Measurements from ENCODE around the gene CDH15.

CDH15 gene

GRCh38 chr16:89194340-89195311 lies 23.1 kb downstream of the CDH15 start:
- H3K9me2 ChIP-seq (replicated peaks; ENCODE audit: control insufficient read depth, low read length): no peaks in the 10 kb centered on the region
- no peak for TF ChIP-seq EZH2phosphoT487 (IDR thresholded peaks at IDR 0.05; ENCODE audit: borderline replicate concordance, low read length)
- TF ChIP-seq CTCF (IDR thresholded peaks at IDR 0.05; ENCODE audit: low read depth, low read length, poor library complexity, severe bottlenecking): no peak
- H3K36me3 ChIP-seq (ENCODE audit: control insufficient read depth, low read length): no peaks in the 10 kb centered on the region
- H3K4me1 ChIP-seq (ENCODE audit: control insufficient read depth, low read length): peaks cover 4% of the 10 kb centered on the region; the same call in 1 of the 2 replicates
- H3F3A ChIP-seq (ENCODE audit: control insufficient read depth, insufficient read depth): peaks cover 5% of the 10 kb centered on the region
- no peaks in the 10 kb centered on the region for H4K20me1 ChIP-seq (ENCODE audit: control insufficient read depth, insufficient read depth, low read depth, low read length)
- no peak overlapping the region for H3K4me3 ChIP-seq (ENCODE audit: low read length)
- H3K27ac ChIP-seq (ENCODE audit: low read depth, low read length): no peak overlapping the region
- no peaks in the 10 kb centered on the region for H3K79me2 ChIP-seq (ENCODE audit: control insufficient read depth, low read length)
- no peak overlapping the region for H3K4me2 ChIP-seq (ENCODE audit: low read length)
- H3K9me3 ChIP-seq (ENCODE audit: control insufficient read depth, insufficient read depth, low read length): no peaks in the 10 kb centered on the region
- no peaks in the 10 kb centered on the region for H3K27me3 ChIP-seq (ENCODE audit: control insufficient read depth, low read length)

DNA sequence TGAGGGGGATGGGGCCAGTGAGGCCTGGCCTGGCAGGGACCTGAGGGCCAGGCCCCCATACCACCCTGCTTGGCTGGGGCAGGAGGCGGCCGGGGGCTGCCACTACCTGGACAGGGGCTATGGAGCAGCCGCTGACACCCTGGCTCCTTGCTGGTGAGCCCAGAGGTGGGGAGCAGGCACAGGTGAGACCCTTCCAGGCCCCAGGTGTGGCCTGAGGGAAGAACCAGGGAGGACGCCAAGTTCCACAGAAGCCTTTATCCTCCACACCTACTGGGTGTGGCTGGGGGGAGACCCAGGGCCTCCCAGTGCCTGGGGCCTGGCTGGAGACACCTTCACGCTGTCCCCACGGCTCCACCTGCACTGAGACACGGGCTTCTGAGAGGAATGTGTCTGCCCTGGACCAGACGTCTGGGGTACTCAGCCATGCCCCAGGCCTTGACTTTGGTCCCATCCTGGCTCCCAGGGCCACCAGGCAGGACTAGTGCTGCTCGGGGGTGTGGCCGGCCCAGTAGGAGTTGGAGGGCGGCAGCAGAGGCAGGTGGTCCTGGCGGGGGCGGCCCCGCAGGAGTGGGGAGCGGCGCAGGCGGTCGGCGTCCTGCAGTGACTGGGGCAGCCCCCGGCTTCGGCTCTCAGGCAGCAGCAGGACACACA lies 24.1 kb downstream of the CDH15 start:
- H3K9me2 ChIP-seq (replicated peaks; ENCODE audit: control insufficient read depth, low read length): no peaks in the 10 kb centered on the region
- no peaks in the 10 kb centered on the region for H4K20me1 ChIP-seq (ENCODE audit: control insufficient read depth, insufficient read depth, low read depth, low read length)
- TF ChIP-seq CTCF (IDR thresholded peaks at IDR 0.05; ENCODE audit: low read depth, low read length, poor library complexity, severe bottlenecking) (no peak), EZH2phosphoT487 (IDR thresholded peaks at IDR 0.05; ENCODE audit: borderline replicate concordance, low read length) (no peak)
- no peak overlapping the region for H3K4me3 ChIP-seq (ENCODE audit: low read length)
- H3K27me3 ChIP-seq (ENCODE audit: control insufficient read depth, low read length): no peaks in the 10 kb centered on the region
- H3K36me3 ChIP-seq (ENCODE audit: control insufficient read depth, low read length): no peaks in the 10 kb centered on the region
- H3K79me2 ChIP-seq (ENCODE audit: control insufficient read depth, low read length): no peaks in the 10 kb centered on the region
- no peak overlapping the region for H3K4me2 ChIP-seq (ENCODE audit: low read length)
- no peaks in the 10 kb centered on the region for H3F3A ChIP-seq (ENCODE audit: control insufficient read depth, insufficient read depth)
- H3K4me1 ChIP-seq (ENCODE audit: control insufficient read depth, low read length): peaks cover 4% of the 10 kb centered on the region; the same call in 1 of the 2 replicates
- no peak overlapping the region for H3K27ac ChIP-seq (ENCODE audit: low read depth, low read length)
- no peaks in the 10 kb centered on the region for H3K9me3 ChIP-seq (ENCODE audit: control insufficient read depth, insufficient read depth, low read length)

GRCh38 chr16:89197033-89197632 lies 25.6 kb downstream of the CDH15 start:
- TF ChIP-seq CTCF (IDR thresholded peaks at IDR 0.05; ENCODE audit: low read depth, low read length, poor library complexity, severe bottlenecking) (no peak), EZH2phosphoT487 (IDR thresholded peaks at IDR 0.05; ENCODE audit: borderline replicate concordance, low read length) (no peak)

More at GRCh38 chr16:89197033-89197632, 25.6 kb downstream of the CDH15 start:
- H3K4me1 ChIP-seq (ENCODE audit: control insufficient read depth, low read length): peaks cover 2% of the 10 kb centered on the region; the same call in 1 of the 2 replicates
- no peaks in the 10 kb centered on the region for H3K9me2 ChIP-seq (replicated peaks; ENCODE audit: control insufficient read depth, low read length)
- H3K27me3 ChIP-seq (ENCODE audit: control insufficient read depth, low read length): no peaks in the 10 kb centered on the region
- no peaks in the 10 kb centered on the region for H3K79me2 ChIP-seq (ENCODE audit: control insufficient read depth, low read length)
- H3F3A ChIP-seq (ENCODE audit: control insufficient read depth, insufficient read depth): no peaks in the 10 kb centered on the region
- H3K27ac ChIP-seq (ENCODE audit: low read depth, low read length): no peak overlapping the region
- H4K20me1 ChIP-seq (ENCODE audit: control insufficient read depth, insufficient read depth, low read depth, low read length): no peaks in the 10 kb centered on the region
- no peak overlapping the region for H3K4me3 ChIP-seq (ENCODE audit: low read length)
- no peak overlapping the region for H3K4me2 ChIP-seq (ENCODE audit: low read length)
- H3K9me3 ChIP-seq (ENCODE audit: control insufficient read depth, insufficient read depth, low read length): no peaks in the 10 kb centered on the region
- H3K36me3 ChIP-seq (ENCODE audit: control insufficient read depth, low read length): no peaks in the 10 kb centered on the region
